ENCODE results near the gene CCK. TPM values are rescaled to one million over a fixed set of nuclear protein-coding genes. Genes with fewer than 3 reads are reported as not detected.

CCK gene
- polyA plus RNA-seq, 3 donors, result not detected

- Histone ChIP-seq H3K9ac (ENCODE audit: insufficient read depth, low read length, poor library complexity, severe bottlenecking) (no peak overlapping the region), H4K20me1 (ENCODE audit: insufficient read depth, low read length) (no peaks in the 10 kb centered on the region), H3K9me3 (replicated peaks in 1 of 2; ENCODE audit: control insufficient read depth in 1 of 2, insufficient read depth in 1 of 2, low read length in 2 of 2) (no peaks in the 10 kb centered on the region), H3K4me2 (replicated peaks; ENCODE audit: extremely low read depth, low read length, poor library complexity, severe bottlenecking) (no peak overlapping the region), H2AFZ (ENCODE audit: insufficient read depth, low read depth, low read length, poor library complexity, severe bottlenecking) (no peak overlapping the region), H3K27ac (ENCODE audit: low read depth in 1 of 2, low read length in 2 of 2) (no peak overlapping the region), H3K36me3 (replicated peaks in 1 of 2; ENCODE audit: control insufficient read depth in 1 of 2, insufficient read depth in 2 of 2, low read length in 2 of 2) (peaks cover 56 to 94% of the 10 kb centered on the region in 2 donors), H3K4me3 (replicated peaks in 1 of 3; ENCODE audit: low read depth in 2 of 3, low read length in 3 of 3) (no peak overlapping the region), H3K4me1 (ENCODE audit: control insufficient read depth in 1 of 2, insufficient read depth in 2 of 2, low read length in 2 of 2) (no peaks in the 10 kb centered on the region), H3K79me2 (ENCODE audit: insufficient read depth, low read length) (no peaks in the 10 kb centered on the region), H3K27me3 (ENCODE audit: control insufficient read depth in 2 of 2, insufficient read depth in 2 of 2, low read length in 2 of 2) (no peaks in the 10 kb centered on the region)
- peaks cover 81 to 95% of the 10 kb centered on the region in 2 donors for H3K36me3 Mint-ChIP-seq
- WGBS (ENCODE audit: insufficient coverage), result 60% methylated on average over 1 of the region's 2 CpGs
- no peaks in the 10 kb centered on the region for H3K9me3 Mint-ChIP-seq
- H3K4me3 Mint-ChIP-seq, result no peak overlapping the region
- TF ChIP-seq, protein P1, sequence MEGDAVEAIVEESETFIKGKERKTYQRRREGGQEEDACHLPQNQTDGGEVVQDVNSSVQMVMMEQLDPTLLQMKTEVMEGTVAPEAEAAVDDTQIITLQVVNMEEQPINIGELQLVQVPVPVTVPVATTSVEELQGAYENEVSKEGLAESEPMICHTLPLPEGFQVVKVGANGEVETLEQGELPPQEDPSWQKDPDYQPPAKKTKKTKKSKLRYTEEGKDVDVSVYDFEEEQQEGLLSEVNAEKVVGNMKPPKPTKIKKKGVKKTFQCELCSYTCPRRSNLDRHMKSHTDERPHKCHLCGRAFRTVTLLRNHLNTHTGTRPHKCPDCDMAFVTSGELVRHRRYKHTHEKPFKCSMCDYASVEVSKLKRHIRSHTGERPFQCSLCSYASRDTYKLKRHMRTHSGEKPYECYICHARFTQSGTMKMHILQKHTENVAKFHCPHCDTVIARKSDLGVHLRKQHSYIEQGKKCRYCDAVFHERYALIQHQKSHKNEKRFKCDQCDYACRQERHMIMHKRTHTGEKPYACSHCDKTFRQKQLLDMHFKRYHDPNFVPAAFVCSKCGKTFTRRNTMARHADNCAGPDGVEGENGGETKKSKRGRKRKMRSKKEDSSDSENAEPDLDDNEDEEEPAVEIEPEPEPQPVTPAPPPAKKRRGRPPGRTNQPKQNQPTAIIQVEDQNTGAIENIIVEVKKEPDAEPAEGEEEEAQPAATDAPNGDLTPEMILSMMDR (IDR thresholded peaks at IDR 0.05), result no peak
- H3K27ac Mint-ChIP-seq, result peak overlapping the region in 1 of 7 donors; percentile 43
- peaks cover 2% of the 10 kb centered on the region for H3K4me1 Mint-ChIP-seq
- DNase-seq, result no peak
- intact Hi-C loops (cut with micrococcal nuclease), result no loop called here
- H3K27me3 Mint-ChIP-seq (ENCODE audit: low read depth in 3 of 3), result no peaks in the 10 kb centered on the region
These were observed 51.9 kb downstream of the CCK start for GRCh38 chr3:42214064-42214463.

- DNase-seq, result no peak
- no peaks in the 10 kb centered on the region for H3K79me2 ChIP-seq (ENCODE audit: insufficient read depth, low read length)
- no peaks in the 10 kb centered on the region for H3K9me3 ChIP-seq (replicated peaks in 1 of 2; ENCODE audit: control insufficient read depth in 1 of 2, insufficient read depth in 1 of 2, low read length in 2 of 2)
- H3K4me3 ChIP-seq (replicated peaks in 1 of 3; ENCODE audit: low read depth in 2 of 3, low read length in 3 of 3), result no peak overlapping the region
- peaks cover 2% of the 10 kb centered on the region for H3K4me1 Mint-ChIP-seq
- peaks cover 82 to 95% of the 10 kb centered on the region in 2 donors for H3K36me3 Mint-ChIP-seq
- no peaks in the 10 kb centered on the region for H3K4me1 ChIP-seq (ENCODE audit: control insufficient read depth in 1 of 2, insufficient read depth in 2 of 2, low read length in 2 of 2)
- no peaks in the 10 kb centered on the region for H3K27me3 ChIP-seq (ENCODE audit: control insufficient read depth in 2 of 2, insufficient read depth in 2 of 2, low read length in 2 of 2)
- no peak overlapping the region for H2AFZ ChIP-seq (ENCODE audit: insufficient read depth, low read depth, low read length, poor library complexity, severe bottlenecking)
- peak overlapping the region in 1 of 7 donors; percentile 42 for H3K27ac Mint-ChIP-seq
- H3K36me3 ChIP-seq (replicated peaks in 1 of 2; ENCODE audit: control insufficient read depth in 1 of 2, insufficient read depth in 2 of 2, low read length in 2 of 2), result peaks cover 62 to 94% of the 10 kb centered on the region in 2 donors
- no peak overlapping the region for H3K27ac ChIP-seq (ENCODE audit: low read depth in 1 of 2, low read length in 2 of 2)
- no CpG with 5 or more reads among the region's 6 CpGs for WGBS (ENCODE audit: insufficient coverage)
- no peaks in the 10 kb centered on the region for H3K27me3 Mint-ChIP-seq (ENCODE audit: low read depth in 3 of 3)
- H3K9me3 Mint-ChIP-seq, result peaks cover 0 to under 1% (median 0%) of the 10 kb centered on the region in 7 donors
- H4K20me1 ChIP-seq (ENCODE audit: insufficient read depth, low read length), result no peaks in the 10 kb centered on the region
- TF ChIP-seq, protein P1 (IDR thresholded peaks at IDR 0.05), result no peak
- H3K4me2 ChIP-seq (replicated peaks; ENCODE audit: extremely low read depth, low read length, poor library complexity, severe bottlenecking), result no peak overlapping the region
- intact Hi-C loops (cut with micrococcal nuclease), result no loop called here
- H3K9ac ChIP-seq (ENCODE audit: insufficient read depth, low read length, poor library complexity, severe bottlenecking), result no peak overlapping the region
- H3K4me3 Mint-ChIP-seq, result no peak overlapping the region
These were observed 52.6 kb downstream of the CCK start for GRCh38 chr3:42213417-42213816.
